ENCODE data around the gene MCOLN2.

MCOLN2 gene

GRCh38 chr1:84973498-84974334 lies 23.2 kb downstream of the MCOLN2 start:
- DNase-seq (ENCODE audit: low read depth), result peak; percentile 27
- TF ChIP-seq CTCF (IDR thresholded peaks at IDR 0.05; ENCODE audit: low read depth, low read length), result no peak
- TF ChIP-seq MYC (IDR thresholded peaks at IDR 0.05; ENCODE audit: low read depth, low read length), result no peak
- no peak for TF ChIP-seq MAX (IDR thresholded peaks at IDR 0.05; ENCODE audit: low read depth, low read length)
- no peak for TF ChIP-seq POLR2A (IDR thresholded peaks at IDR 0.05; ENCODE audit: extremely low read depth, insufficient read length)
- H3K4me3 ChIP-seq (ENCODE audit: low read depth, low read length), result no peak overlapping the region

GRCh38 chr1:84972377-84972987 lies 24.4 kb downstream of the MCOLN2 start:
- H3K4me3 ChIP-seq (ENCODE audit: low read depth, low read length), result no peak overlapping the region
- no peak for DNase-seq (ENCODE audit: low read depth)
- TF ChIP-seq POLR2A (IDR thresholded peaks at IDR 0.05; ENCODE audit: extremely low read depth, insufficient read length) (no peak), MAX (IDR thresholded peaks at IDR 0.05; ENCODE audit: low read depth, low read length) (no peak), CTCF (IDR thresholded peaks at IDR 0.05; ENCODE audit: low read depth, low read length) (no peak), MYC (IDR thresholded peaks at IDR 0.05; ENCODE audit: low read depth, low read length) (no peak)

- no peak for TF ChIP-seq MAX (IDR thresholded peaks at IDR 0.05; ENCODE audit: low read depth, low read length)
- no peak for TF ChIP-seq MYC (IDR thresholded peaks at IDR 0.05; ENCODE audit: low read depth, low read length)
- TF ChIP-seq POLR2A (IDR thresholded peaks at IDR 0.05; ENCODE audit: extremely low read depth, insufficient read length), result no peak
- TF ChIP-seq CTCF (IDR thresholded peaks at IDR 0.05; ENCODE audit: low read depth, low read length), result no peak
- DNase-seq (ENCODE audit: low read depth), result no peak
- H3K4me3 ChIP-seq (ENCODE audit: low read depth, low read length), result no peak overlapping the region
These were observed 25.0 kb downstream of the MCOLN2 start for GRCh38 chr1:84971957-84972356.

GRCh38 chr1:84969489-84970250 lies 27.2 kb downstream of the MCOLN2 start:
- no peak for TF ChIP-seq CTCF (IDR thresholded peaks at IDR 0.05; ENCODE audit: low read depth, low read length)
- TF ChIP-seq MYC (IDR thresholded peaks at IDR 0.05; ENCODE audit: low read depth, low read length), result no peak
- no peak for TF ChIP-seq MAX (IDR thresholded peaks at IDR 0.05; ENCODE audit: low read depth, low read length)
- no peak for TF ChIP-seq POLR2A (IDR thresholded peaks at IDR 0.05; ENCODE audit: extremely low read depth, insufficient read length)
- DNase-seq (ENCODE audit: low read depth), result no peak
- no peak overlapping the region for H3K4me3 ChIP-seq (ENCODE audit: low read depth, low read length)

- TF ChIP-seq MAX (IDR thresholded peaks at IDR 0.05; ENCODE audit: low read depth, low read length) (no peak), POLR2A (IDR thresholded peaks at IDR 0.05; ENCODE audit: extremely low read depth, insufficient read length) (no peak), CTCF (IDR thresholded peaks at IDR 0.05; ENCODE audit: low read depth, low read length) (no peak), MYC (IDR thresholded peaks at IDR 0.05; ENCODE audit: low read depth, low read length) (no peak)
- no peak overlapping the region for H3K4me3 ChIP-seq (ENCODE audit: low read depth, low read length)
These were observed 28.0 kb downstream of the MCOLN2 start for GRCh38 chr1:84968865-84969264.

More at GRCh38 chr1:84968865-84969264, 28.0 kb downstream of the MCOLN2 start:
- DNase-seq (ENCODE audit: low read depth), result no peak
